HUDEP-2 (cell line): ENCODE measurements around the gene ARHGEF9.
"Not testable (repeated sequence)": the region's sequence is repeated elsewhere in the genome, so short reads cannot be mapped to it uniquely, and the experiment has no call there.

Experiments
- DNase-seq, 76 experiments: peaks; one replicate each; lab custom pipeline; 2025; ENCODE audit not compliant: unreplicated experiment in 76 of 76; lab: John Stamatoyannopoulos, UW

The ARHGEF9 gene

GRCh38 chrX:63664741-63665140, 120.3 kb downstream of the ARHGEF9 start:
- DNase-seq = no peak

GRCh38 chrX:63664083-63664482, 120.9 kb downstream of the ARHGEF9 start:
- DNase-seq = no peak

- no peak for DNase-seq
Observed at GRCh38 chrX:63661676-63662075, 123.3 kb downstream of the ARHGEF9 start.

- no peak for DNase-seq
Observed at GRCh38 chrX:63658920-63659319, 126.1 kb downstream of the ARHGEF9 start.

- DNase-seq = no peak
Observed at GRCh38 chrX:63657821-63658220, 127.2 kb downstream of the ARHGEF9 start.

- DNase-seq = no peak
Observed at GRCh38 chrX:63656871-63657580, 128.0 kb downstream of the ARHGEF9 start.

GRCh38 chrX:63652086-63652765, 132.8 kb downstream of the ARHGEF9 start:
- DNase-seq = no peak

- not testable (repeated sequence) for DNase-seq
Observed at GRCh38 chrX:63645748-63646147, 139.3 kb downstream of the ARHGEF9 start.

- DNase-seq = no peak
Observed at GRCh38 chrX:63635750-63636149, 149.3 kb downstream of the ARHGEF9 start.

GRCh38 chrX:63613531-63614028, 171.4 kb downstream of the ARHGEF9 start:
- no peak for DNase-seq

GRCh38 chrX:63585936-63586335, 199.1 kb downstream of the ARHGEF9 start:
- no peak for DNase-seq
